Neuronal stem cell (in vitro differentiated cells): ENCODE measurements around the gene COL25A1.
"Not testable (repeated sequence)": the region's sequence is repeated elsewhere in the genome, so short reads cannot be mapped to it uniquely, and the experiment has no call there.

Experiments
- DNase-seq: peaks from one replicate; pipeline ENCODE4 v3.0.0-alpha.2; 2013; ENCODE audit warnings: low spot score
- H2AFZ ChIP-seq: one replicate; pipeline ENCODE4 v1.6.1; 2013; ENCODE audit warnings: mild to moderate bottlenecking, low read length, inconsistent platforms
- H2AK5ac ChIP-seq: 2 replicates; pipeline ENCODE4 v1.6.1; 2013; ENCODE audit warnings: low read depth, mild to moderate bottlenecking, inconsistent platforms, low read length, moderate library complexity, mixed read lengths
- H2BK120ac ChIP-seq: 2 replicates; pipeline ENCODE4 v1.6.1; 2013; ENCODE audit warnings: low read depth, mild to moderate bottlenecking, inconsistent platforms, low read length, moderate library complexity, mixed read lengths
- H2BK12ac ChIP-seq: one replicate; pipeline ENCODE4 v1.6.1; 2013; ENCODE audit warnings: low read length, inconsistent platforms
- H2BK15ac ChIP-seq: 2 replicates; pipeline ENCODE4 v1.6.1; 2013; ENCODE audit warnings: mild to moderate bottlenecking, low read length, inconsistent platforms, mixed read lengths
- H2BK5ac ChIP-seq: one replicate; pipeline ENCODE4 v1.6.1; 2013; ENCODE audit warnings: inconsistent platforms, mild to moderate bottlenecking, low read length, moderate library complexity
- H3K14ac ChIP-seq: one replicate; pipeline ENCODE4 v1.6.1; 2013; ENCODE audit warnings: low read length, inconsistent platforms
- H3K18ac ChIP-seq: 2 replicates; pipeline ENCODE4 v1.6.1; 2013; ENCODE audit warnings: low read length, inconsistent platforms
- H3K23ac ChIP-seq: 2 replicates; pipeline ENCODE4 v1.6.1; 2013; ENCODE audit warnings: low read depth, mild to moderate bottlenecking, mixed read lengths, low read length, inconsistent platforms; ENCODE audit not compliant: poor library complexity
- H3K27ac ChIP-seq: replicated peaks from 3 replicates; pipeline ENCODE4 v1.5.1; 2013; ENCODE audit warnings: low read length, inconsistent platforms
- H3K27me3 ChIP-seq, 3 experiments: 2 replicates each; pipeline ENCODE4 v1.6.1; 2013; ENCODE audit warnings: low read length in 3 of 3, mild to moderate bottlenecking in 2 of 3, inconsistent platforms in 1 of 3, low read depth in 1 of 3, mixed read lengths in 1 of 3, moderate library complexity in 1 of 3; ENCODE audit not compliant: control insufficient read depth in 3 of 3, insufficient read depth in 3 of 3
- H3K36me3 ChIP-seq, 2 donors: replicated peaks in 1 of 2; 2 replicates each; pipeline ENCODE4 v1.6.1; 2013; ENCODE audit warnings: low read length in 2 of 2; ENCODE audit not compliant: control insufficient read depth in 2 of 2, insufficient read depth in 2 of 2
- H3K4ac ChIP-seq: 2 replicates; pipeline ENCODE4 v1.6.1; 2013; ENCODE audit warnings: inconsistent platforms, mild to moderate bottlenecking, low read length, moderate library complexity
- H3K4me1 ChIP-seq, 2 donors: 1 replicate in 1 of 2; 2 replicates in 1 of 2; pipeline ENCODE4 v1.6.1; 2013; ENCODE audit warnings: low read length in 2 of 2, low read depth in 1 of 2; ENCODE audit not compliant: control insufficient read depth in 2 of 2, insufficient read depth in 1 of 2
- H3K4me2 ChIP-seq: one replicate; pipeline ENCODE4 v1.6.1; 2013; ENCODE audit warnings: mild to moderate bottlenecking, low read length, inconsistent platforms; ENCODE audit not compliant: insufficient read depth, poor library complexity, severe bottlenecking
- H3K4me3 ChIP-seq, 2 donors: 2 replicates each; pipeline ENCODE4 v1.5.1; 2013; ENCODE audit warnings: low read length in 2 of 2, mild to moderate bottlenecking in 2 of 2, inconsistent platforms in 1 of 2, moderate library complexity in 1 of 2
- H3K79me1 ChIP-seq: one replicate; pipeline ENCODE4 v1.6.1; 2013; ENCODE audit warnings: low read depth, mild to moderate bottlenecking, inconsistent platforms, low read length, moderate library complexity
- H3K9ac ChIP-seq: one replicate; pipeline ENCODE4 v1.6.1; 2013; ENCODE audit warnings: mild to moderate bottlenecking, low read depth, low read length, inconsistent platforms; ENCODE audit not compliant: poor library complexity
- H3K9me3 ChIP-seq, 2 donors: replicated peaks in 1 of 2; 2 replicates each; pipeline versions ENCODE3 to v1.6.1; 2013; ENCODE audit warnings: low read length in 2 of 2, mild to moderate bottlenecking in 2 of 2, inconsistent platforms in 1 of 2, low read depth in 1 of 2, mixed read lengths in 1 of 2, moderate library complexity in 1 of 2; ENCODE audit not compliant: control insufficient read depth in 2 of 2, insufficient read depth in 1 of 2
- H4K8ac ChIP-seq: one replicate; pipeline ENCODE4 v1.6.1; 2013; ENCODE audit warnings: low read depth, mild to moderate bottlenecking, inconsistent platforms, low read length, moderate library complexity
- H4K91ac ChIP-seq: one replicate; pipeline ENCODE4 v1.6.1; 2013; ENCODE audit warnings: low read length, low read depth, mild to moderate bottlenecking, inconsistent platforms; ENCODE audit not compliant: poor library complexity
- WGBS, 2 donors: extraction: QIAGEN DNeasy Blood & Tissue Kit; methylation state at CpG; one replicate each; pipeline ENCODE4 v1.1.7; 2013; ENCODE audit warnings: missing lambda C conversion rate in 2 of 2, mixed read lengths in 1 of 2; ENCODE audit not compliant: insufficient read length in 2 of 2, insufficient replicate concordance in 1 of 2; ENCODE audit errors: extremely low coverage in 2 of 2; 5-methylcytosine and 5-hydroxymethylcytosine counted together

COL25A1 gene

DNA sequence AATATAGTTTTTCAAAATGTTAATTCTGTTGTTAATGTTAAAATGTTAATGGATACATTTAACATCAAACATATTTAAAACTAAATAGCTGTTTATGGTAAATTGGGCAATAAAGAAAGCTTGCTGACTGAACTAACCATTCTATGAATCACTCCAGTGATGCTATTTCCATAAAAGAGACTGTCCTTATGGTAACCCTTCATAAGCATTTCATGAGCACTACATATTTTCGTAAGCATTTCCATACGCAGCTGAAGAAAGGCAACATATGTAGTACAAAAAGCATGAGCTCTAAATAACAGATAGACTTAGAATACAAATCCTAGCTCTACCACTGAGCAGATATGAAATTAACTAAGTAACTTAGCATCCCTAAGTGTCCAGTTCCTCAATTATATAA is 188.9 kb downstream of the COL25A1 start:
- no peak for DNase-seq
- H3K4me3 ChIP-seq: no peak overlapping the region
- H3K79me1 ChIP-seq: no peaks in the 10 kb centered on the region
- no peak overlapping the region for H3K4ac ChIP-seq
- no peak overlapping the region for H2AK5ac ChIP-seq
- H2BK5ac ChIP-seq: no peak overlapping the region
- no peak overlapping the region for H4K91ac ChIP-seq
- no peak overlapping the region for H3K14ac ChIP-seq
- H3K27me3 ChIP-seq: peaks cover 0 to 6% (median 0%) of the 10 kb centered on the region in 3 experiments
- no peak overlapping the region for H3K4me2 ChIP-seq
- H2BK15ac ChIP-seq: no peak overlapping the region
- H2BK120ac ChIP-seq: no peak overlapping the region
- no peak overlapping the region for H2AFZ ChIP-seq
- no peaks in the 10 kb centered on the region for H3K36me3 ChIP-seq
- H3K27ac ChIP-seq: no peak overlapping the region
- no peak overlapping the region for H3K9ac ChIP-seq
- no peaks in the 10 kb centered on the region for H3K4me1 ChIP-seq
- no CpG with 5 or more reads among the region's 2 CpGs for WGBS, 2 donors
- H3K9me3 ChIP-seq: no peaks in the 10 kb centered on the region
- H4K8ac ChIP-seq: no peak overlapping the region
- no peak overlapping the region for H3K23ac ChIP-seq
- H3K18ac ChIP-seq: no peak overlapping the region
- no peak overlapping the region for H2BK12ac ChIP-seq

DNA sequence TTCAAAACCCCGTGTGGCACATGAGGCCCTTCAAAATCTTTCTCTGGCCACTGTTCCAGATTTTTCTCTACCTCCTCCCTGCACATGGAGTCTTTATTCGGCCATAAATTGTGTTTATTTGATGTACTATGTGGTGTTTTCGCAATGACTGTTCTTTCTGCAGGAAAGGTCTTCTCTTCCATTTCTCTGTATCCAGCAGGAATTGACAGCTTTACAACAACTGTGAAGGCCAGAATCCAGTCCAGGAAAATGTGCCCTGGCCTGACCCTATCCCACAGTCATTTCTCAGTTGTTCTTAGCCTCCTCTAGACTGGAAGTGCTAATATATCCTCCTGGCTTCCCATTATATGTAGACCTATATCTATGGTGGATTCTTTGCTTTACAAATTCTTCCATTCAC is 191.4 kb downstream of the COL25A1 start:
- H3K23ac ChIP-seq: no peak overlapping the region
- no peaks in the 10 kb centered on the region for H3K9me3 ChIP-seq
- H3K27ac ChIP-seq: no peak overlapping the region
- WGBS, 2 donors: no CpG with 5 or more reads among the region's 3 CpGs
- no peak overlapping the region for H3K4me3 ChIP-seq
- no peak overlapping the region for H2AFZ ChIP-seq
- H3K4me1 ChIP-seq: no peaks in the 10 kb centered on the region
- H3K79me1 ChIP-seq: no peaks in the 10 kb centered on the region
- no peak overlapping the region for H3K4me2 ChIP-seq
- H3K18ac ChIP-seq: no peak overlapping the region
- no peak overlapping the region for H2AK5ac ChIP-seq
- H3K9ac ChIP-seq: no peak overlapping the region
- H3K36me3 ChIP-seq: no peaks in the 10 kb centered on the region
- H4K8ac ChIP-seq: no peak overlapping the region
- no peak overlapping the region for H2BK12ac ChIP-seq
- H3K14ac ChIP-seq: no peak overlapping the region
- peaks cover 0 to 6% (median 0%) of the 10 kb centered on the region in 3 experiments for H3K27me3 ChIP-seq
- no peak for DNase-seq
- H2BK5ac ChIP-seq: no peak overlapping the region
- H4K91ac ChIP-seq: no peak overlapping the region
- H2BK15ac ChIP-seq: no peak overlapping the region
- H2BK120ac ChIP-seq: no peak overlapping the region
- no peak overlapping the region for H3K4ac ChIP-seq

GRCh38 chr4:109108215-109108614 is 194.2 kb downstream of the COL25A1 start:
- H3K23ac ChIP-seq: not testable (repeated sequence)
- no CpG with 5 or more reads among the region's 2 CpGs for WGBS, 2 donors

GRCh38 chr4:109094056-109094455 is 208.4 kb downstream of the COL25A1 start:
- Histone ChIP-seq H3K14ac (no peak overlapping the region), H3K4me2 (no peak overlapping the region), H3K27ac (no peak overlapping the region), H3K4ac (no peak overlapping the region), H3K9me3 (no peaks in the 10 kb centered on the region), H2BK5ac (no peak overlapping the region), H3K36me3 (no peaks in the 10 kb centered on the region), H2AFZ (no peak overlapping the region), H2BK15ac (no peak overlapping the region), H3K9ac (no peak overlapping the region), H2BK120ac (no peak overlapping the region), H2BK12ac (no peak overlapping the region), H3K4me1 (no peaks in the 10 kb centered on the region), H3K23ac (no peak overlapping the region), H3K79me1 (no peaks in the 10 kb centered on the region), H4K91ac (no peak overlapping the region), H2AK5ac (no peak overlapping the region), H3K4me3 (no peak overlapping the region), H3K18ac (no peak overlapping the region), H3K27me3 (peaks cover 0 to 5% (median 0%) of the 10 kb centered on the region in 3 experiments), H4K8ac (no peak overlapping the region)
- no peak for DNase-seq
- WGBS, 2 donors: 100% methylated on average over 1 of the region's 1 CpG; no CpG with 5 or more reads in 1 of the 2 donors

More at GRCh38 chr4:109108215-109108614, 194.2 kb downstream of the COL25A1 start:
- H3K4me3 ChIP-seq, H3K4ac ChIP-seq, H4K91ac ChIP-seq, H4K8ac ChIP-seq, H3K27me3 ChIP-seq, H3K79me1 ChIP-seq, DNase-seq, H2AK5ac ChIP-seq, H3K4me2 ChIP-seq, H2BK120ac ChIP-seq, H3K9me3 ChIP-seq, H3K4me1 ChIP-seq, H3K14ac ChIP-seq, H3K9ac ChIP-seq, H2BK5ac ChIP-seq, H2BK15ac ChIP-seq, H2BK12ac ChIP-seq, H3K27ac ChIP-seq, H3K18ac ChIP-seq, H2AFZ ChIP-seq, H3K36me3 ChIP-seq: not testable (repeated sequence)
